Endodermal cell (in vitro differentiated cells): ENCODE measurements around the gene SLC8B1. TPM values are rescaled to one million over a fixed set of nuclear protein-coding genes. Genes with fewer than 3 reads are reported as not detected.

Source experiments
- DNase-seq: peaks from one replicate; pipeline ENCODE4 v3.0.0-alpha.2; 2017
- H3K27ac ChIP-seq: 2 replicates; pipeline ENCODE4 v1.5.1; 2013; ENCODE audit warnings: mild to moderate bottlenecking, low read depth, low read length, moderate library complexity
- H3K27me3 ChIP-seq: 2 replicates; pipeline ENCODE4 v1.6.1; 2013; ENCODE audit warnings: mild to moderate bottlenecking, low read length, moderate library complexity; ENCODE audit not compliant: insufficient read depth, control insufficient read depth, poor library complexity, severe bottlenecking
- H3K36me3 ChIP-seq: 2 replicates; pipeline ENCODE4 v1.7.0; 2013; ENCODE audit warnings: mild to moderate bottlenecking, low read length, moderate library complexity; ENCODE audit not compliant: control insufficient read depth, insufficient read depth
- H3K4me1 ChIP-seq: one replicate; pipeline ENCODE4 v1.7.0; 2013; ENCODE audit warnings: low read length; ENCODE audit not compliant: control insufficient read depth, insufficient read depth
- H3K4me3 ChIP-seq: 2 replicates; pipeline ENCODE4 v1.5.1; 2013; ENCODE audit warnings: mild to moderate bottlenecking, low read length, moderate library complexity
- H3K9ac ChIP-seq: 2 replicates; pipeline ENCODE4 v1.6.1; 2013; ENCODE audit warnings: mild to moderate bottlenecking, low read length, moderate library complexity; ENCODE audit not compliant: poor library complexity, severe bottlenecking; ENCODE audit errors: extremely low read depth
- H3K9me3 ChIP-seq: 2 replicates; pipeline ENCODE4 v1.6.1; 2013; ENCODE audit warnings: mild to moderate bottlenecking, low read length, moderate library complexity; ENCODE audit not compliant: control insufficient read depth
- H3K27ac Mint-ChIP-seq: 2 replicates; pipeline ENCODE4 v1.8.0; 2020; ENCODE audit warnings: mixed read lengths
- H3K27me3 Mint-ChIP-seq: 2 replicates; pipeline ENCODE4 v1.8.0; 2021; ENCODE audit warnings: mild to moderate bottlenecking, mixed read lengths; ENCODE audit not compliant: insufficient read depth
- H3K36me3 Mint-ChIP-seq: 2 replicates; pipeline ENCODE4 v1.8.0; 2020; ENCODE audit warnings: low read depth, mixed read lengths
- H3K4me1 Mint-ChIP-seq: 2 replicates; pipeline ENCODE4 v1.8.0; 2020; ENCODE audit warnings: mixed read lengths
- H3K4me3 Mint-ChIP-seq: 2 replicates; pipeline ENCODE4 v1.8.0; 2020; ENCODE audit warnings: mild to moderate bottlenecking, moderate library complexity, mixed read lengths
- H3K9me3 Mint-ChIP-seq: 2 replicates; pipeline ENCODE4 v1.8.0; 2020; ENCODE audit warnings: mild to moderate bottlenecking, mixed read lengths
- WGBS, 2 experiments: methylation state at CpG; one replicate each; pipeline versions ENCODE4 v1.1.5 to v1.1.7; 2013; ENCODE audit warnings: missing lambda C conversion rate in 2 of 2, mixed read lengths in 1 of 2; ENCODE audit not compliant: insufficient coverage in 1 of 2, insufficient read length in 1 of 2; 5-methylcytosine and 5-hydroxymethylcytosine counted together
- total RNA-seq, 2 donors: library from RNA; stranded (reverse); fragmentation: NEBNext Ultra II Directional in 1 of 2; extraction: Animal tissue kit (Norgen Biotek cat#: 25700) in 1 of 2; gene quantifications; 2 replicates in 1 of 2; 3 replicates in 1 of 2; pipeline ENCODE4 v1.2.1, GENCODE V29; 2021
- TF ChIP-seq, protein P1 (sequence below): fragments of 200-600 bp; sonication (generic); conservative IDR thresholded peaks from 2 replicates; pipeline ENCODE4 v1.5.0; 2021; ENCODE audit warnings: antibody characterized with exemption, mild to moderate bottlenecking

Gene SLC8B1
- total RNA-seq, 2 donors from 2014 or later = 6.9 to 9.1 TPM

GRCh38 chr12:113318046-113318656 lies 16.8 kb downstream of the SLC8B1 start:
- H3K4me1 Mint-ChIP-seq = no peaks in the 10 kb centered on the region
- Histone ChIP-seq H3K36me3 (peaks cover 10% of the 10 kb centered on the region), H3K4me3 (no peak overlapping the region), H3K4me1 (no peaks in the 10 kb centered on the region), H3K9ac (no peak overlapping the region), H3K27ac (no peak overlapping the region), H3K9me3 (peaks cover 5% of the 10 kb centered on the region), H3K27me3 (no peaks in the 10 kb centered on the region)
- peaks cover 3% of the 10 kb centered on the region for H3K9me3 Mint-ChIP-seq
- no peak overlapping the region for H3K4me3 Mint-ChIP-seq
- DNase-seq = no peak
- TF ChIP-seq, protein P1, sequence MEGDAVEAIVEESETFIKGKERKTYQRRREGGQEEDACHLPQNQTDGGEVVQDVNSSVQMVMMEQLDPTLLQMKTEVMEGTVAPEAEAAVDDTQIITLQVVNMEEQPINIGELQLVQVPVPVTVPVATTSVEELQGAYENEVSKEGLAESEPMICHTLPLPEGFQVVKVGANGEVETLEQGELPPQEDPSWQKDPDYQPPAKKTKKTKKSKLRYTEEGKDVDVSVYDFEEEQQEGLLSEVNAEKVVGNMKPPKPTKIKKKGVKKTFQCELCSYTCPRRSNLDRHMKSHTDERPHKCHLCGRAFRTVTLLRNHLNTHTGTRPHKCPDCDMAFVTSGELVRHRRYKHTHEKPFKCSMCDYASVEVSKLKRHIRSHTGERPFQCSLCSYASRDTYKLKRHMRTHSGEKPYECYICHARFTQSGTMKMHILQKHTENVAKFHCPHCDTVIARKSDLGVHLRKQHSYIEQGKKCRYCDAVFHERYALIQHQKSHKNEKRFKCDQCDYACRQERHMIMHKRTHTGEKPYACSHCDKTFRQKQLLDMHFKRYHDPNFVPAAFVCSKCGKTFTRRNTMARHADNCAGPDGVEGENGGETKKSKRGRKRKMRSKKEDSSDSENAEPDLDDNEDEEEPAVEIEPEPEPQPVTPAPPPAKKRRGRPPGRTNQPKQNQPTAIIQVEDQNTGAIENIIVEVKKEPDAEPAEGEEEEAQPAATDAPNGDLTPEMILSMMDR = no peak
- no peak overlapping the region for H3K27ac Mint-ChIP-seq
- H3K36me3 Mint-ChIP-seq = peaks cover 23% of the 10 kb centered on the region
- no peaks in the 10 kb centered on the region for H3K27me3 Mint-ChIP-seq
- WGBS, 2 experiments = 90 to 98% methylated on average over 4 of the region's 4 CpGs

DNA sequence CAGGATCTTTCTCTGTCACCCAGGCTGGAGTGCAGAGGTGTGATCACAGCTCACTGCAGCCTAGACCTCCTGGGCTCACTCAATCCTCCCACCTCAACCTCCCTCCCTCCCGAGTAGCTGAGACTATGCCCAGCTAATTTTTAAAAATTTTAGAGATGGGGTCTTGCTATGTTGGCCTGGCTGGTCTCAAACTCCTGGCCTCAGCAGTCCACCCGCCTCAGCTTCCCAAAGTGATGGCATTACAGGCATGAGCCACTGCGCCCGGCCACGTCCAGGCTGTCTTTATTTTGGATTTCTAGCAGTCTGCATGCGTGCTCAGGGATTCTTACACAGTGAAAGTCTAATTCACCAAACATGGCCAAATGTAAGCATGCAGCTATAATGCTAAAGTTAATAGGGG lies 17.8 kb downstream of the SLC8B1 start:
- Mint-ChIP-seq H3K4me1 (no peaks in the 10 kb centered on the region), H3K9me3 (peaks cover 3% of the 10 kb centered on the region)

DNA sequence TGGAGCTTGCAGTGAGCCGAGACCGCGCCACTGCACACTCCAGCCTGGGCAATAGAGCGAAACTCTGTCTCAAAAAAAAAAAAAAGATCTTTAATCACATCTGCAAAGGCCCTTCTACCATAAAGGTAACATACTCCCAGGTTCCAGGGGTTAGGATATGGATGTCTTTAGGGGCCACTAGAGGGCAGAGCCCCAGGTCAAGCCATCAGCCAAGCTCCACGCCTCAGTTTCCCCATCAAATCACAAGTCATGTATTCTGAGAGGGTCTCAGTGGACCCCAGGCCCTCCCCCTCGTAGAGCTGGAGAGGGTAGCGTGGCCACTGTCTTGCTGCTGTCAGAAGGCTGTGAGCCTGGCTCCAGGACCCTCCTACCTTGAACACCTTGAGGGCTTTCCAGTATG lies 18.8 kb downstream of the SLC8B1 start:
- H3K36me3 ChIP-seq = peaks cover 10% of the 10 kb centered on the region
- Mint-ChIP-seq H3K27ac (no peak overlapping the region), H3K27me3 (no peaks in the 10 kb centered on the region), H3K4me1 (no peaks in the 10 kb centered on the region), H3K4me3 (no peak overlapping the region), H3K9me3 (peaks cover 3% of the 10 kb centered on the region), H3K36me3 (peaks cover 18% of the 10 kb centered on the region)
- WGBS, 2 experiments = 92 to 95% methylated on average over 6 to 7 of the region's 7 CpGs
- no peaks in the 10 kb centered on the region for H3K4me1 ChIP-seq
- H3K4me3 ChIP-seq = no peak overlapping the region
- H3K27me3 ChIP-seq = no peaks in the 10 kb centered on the region
- H3K9ac ChIP-seq = no peak overlapping the region
- TF ChIP-seq, protein P1 = peak; percentile 59
- H3K27ac ChIP-seq = no peak overlapping the region
- DNase-seq = no peak
- no peaks in the 10 kb centered on the region for H3K9me3 ChIP-seq

More for the DNA sequence above, 17.8 kb downstream of the SLC8B1 start:
- H3K36me3 Mint-ChIP-seq = peaks cover 19% of the 10 kb centered on the region
- peaks cover 10% of the 10 kb centered on the region for H3K36me3 ChIP-seq
- no peaks in the 10 kb centered on the region for H3K4me1 ChIP-seq
- no peak overlapping the region for H3K27ac Mint-ChIP-seq
- 88 to 95% methylated on average over 5 to 6 of the region's 6 CpGs for WGBS, 2 experiments
- no peak overlapping the region for H3K4me3 ChIP-seq
- no peaks in the 10 kb centered on the region for H3K27me3 ChIP-seq
- DNase-seq = no peak
- TF ChIP-seq, protein P1 = no peak
- H3K27me3 Mint-ChIP-seq = no peaks in the 10 kb centered on the region
- H3K9ac ChIP-seq = no peak overlapping the region
- no peak overlapping the region for H3K27ac ChIP-seq
- H3K9me3 ChIP-seq = peaks cover 3% of the 10 kb centered on the region
- no peak overlapping the region for H3K4me3 Mint-ChIP-seq
